Measurements from ENCODE around the gene EP300.
A peak's percentile ranks its signal among the peaks of the same experiment; 100 is the strongest.

EP300 gene

DNA sequence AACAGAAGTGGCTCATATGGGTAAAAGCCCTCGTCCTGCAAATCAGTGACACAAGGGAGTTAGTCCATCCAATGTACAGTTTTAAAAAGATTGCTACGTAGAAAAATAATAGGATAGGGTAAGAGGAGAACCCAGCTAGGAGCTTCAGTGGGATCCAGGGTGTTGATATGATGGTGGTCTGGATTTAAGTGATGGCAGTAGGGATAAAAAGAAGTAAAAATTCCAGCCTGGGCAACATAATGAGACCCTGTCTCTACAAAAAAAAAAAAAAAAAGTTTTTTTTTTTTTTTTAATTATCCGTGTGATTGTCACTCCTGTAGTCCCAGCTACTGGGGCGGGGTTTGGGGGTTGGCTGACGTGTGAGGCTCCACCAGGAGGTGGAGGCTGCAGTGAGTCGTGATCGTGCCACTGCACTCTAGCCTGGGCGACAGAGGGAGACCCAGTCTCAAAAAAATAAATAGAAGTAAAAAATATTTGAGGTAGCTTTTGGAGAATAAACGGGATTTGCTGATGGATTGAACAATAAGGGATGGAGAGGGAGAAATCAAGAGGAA, 105.7 kb downstream of the EP300 start:
- H3K4me3 Mint-ChIP-seq = peak overlapping the region; percentile 89
- no peaks in the 10 kb centered on the region for H3K36me3 Mint-ChIP-seq
- H3K27me3 Mint-ChIP-seq = no peaks in the 10 kb centered on the region
- H3K4me1 Mint-ChIP-seq (ENCODE audit: low read depth) = peaks cover 7% of the 10 kb centered on the region
- no peaks in the 10 kb centered on the region for H3K9me3 Mint-ChIP-seq (ENCODE audit: low read depth)
- H3K27ac Mint-ChIP-seq = peak overlapping the region; percentile 35

DNA sequence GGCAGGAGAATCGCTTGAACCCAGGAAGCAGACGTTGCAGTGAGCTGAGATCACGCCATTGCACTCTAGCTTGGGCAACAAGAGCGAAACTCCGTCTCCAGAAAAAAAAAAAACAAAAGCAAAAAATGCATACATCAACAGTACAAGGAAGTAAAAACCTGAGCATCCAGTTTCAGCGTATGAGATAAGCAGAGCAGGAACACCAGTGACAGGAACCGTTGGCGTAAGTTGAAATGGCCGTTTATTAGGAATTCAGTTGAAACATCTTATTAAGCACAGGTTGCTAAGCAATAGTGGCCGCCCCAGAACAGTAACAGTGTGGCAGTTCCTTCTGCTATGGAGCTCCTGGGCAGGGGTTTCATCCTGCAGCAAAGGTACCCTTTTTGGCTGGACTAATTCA, 108.7 kb downstream of the EP300 start:
- Mint-ChIP-seq H3K4me3 (no peak overlapping the region), H3K27ac (no peak overlapping the region), H3K36me3 (no peaks in the 10 kb centered on the region), H3K27me3 (peaks cover 3% of the 10 kb centered on the region), H3K4me1 (ENCODE audit: low read depth) (peaks cover 20% of the 10 kb centered on the region), H3K9me3 (ENCODE audit: low read depth) (no peaks in the 10 kb centered on the region)

GRCh38 chr22:41203118-41203517, 110.7 kb downstream of the EP300 start:
- H3K36me3 Mint-ChIP-seq = no peaks in the 10 kb centered on the region
- H3K4me1 Mint-ChIP-seq (ENCODE audit: low read depth) = peaks cover 29% of the 10 kb centered on the region
- peaks cover 3% of the 10 kb centered on the region for H3K27me3 Mint-ChIP-seq
- no peaks in the 10 kb centered on the region for H3K9me3 Mint-ChIP-seq (ENCODE audit: low read depth)
- no peak overlapping the region for H3K27ac Mint-ChIP-seq
- no peak overlapping the region for H3K4me3 Mint-ChIP-seq

GRCh38 chr22:41204066-41204465, 111.7 kb downstream of the EP300 start:
- H3K4me3 Mint-ChIP-seq = peak overlapping the region; percentile 32
- H3K27me3 Mint-ChIP-seq = peaks cover 3% of the 10 kb centered on the region
- H3K4me1 Mint-ChIP-seq (ENCODE audit: low read depth) = peaks cover 29% of the 10 kb centered on the region
- no peaks in the 10 kb centered on the region for H3K9me3 Mint-ChIP-seq (ENCODE audit: low read depth)
- H3K36me3 Mint-ChIP-seq = no peaks in the 10 kb centered on the region
- H3K27ac Mint-ChIP-seq = no peak overlapping the region

GRCh38 chr22:41204992-41205900, 112.9 kb downstream of the EP300 start, which contains the start of gene L3MBTL2:
Gene L3MBTL2 (plus strand): TSS chr22:41205312. CDS start chr22:41205363, 51 bp downstream.
- H3K36me3 Mint-ChIP-seq = peaks cover 3% of the 10 kb centered on the region
- H3K27me3 Mint-ChIP-seq = peaks cover 3% of the 10 kb centered on the region
- H3K4me3 Mint-ChIP-seq = peak within 1 kb of the TSS; percentile 98
- peaks cover 29% of the 10 kb centered on the region for H3K4me1 Mint-ChIP-seq (ENCODE audit: low read depth)
- no peaks in the 10 kb centered on the region for H3K9me3 Mint-ChIP-seq (ENCODE audit: low read depth)
- peak within 1 kb of the TSS; percentile 98 for H3K27ac Mint-ChIP-seq

- Mint-ChIP-seq H3K27ac (no peak overlapping the region), H3K4me1 (ENCODE audit: low read depth) (peaks cover 29% of the 10 kb centered on the region), H3K27me3 (peaks cover 3% of the 10 kb centered on the region), H3K36me3 (peaks cover 5% of the 10 kb centered on the region), H3K4me3 (peak overlapping the region; percentile 76), H3K9me3 (ENCODE audit: low read depth) (no peaks in the 10 kb centered on the region)
Observed at GRCh38 chr22:41206719-41207118, 114.3 kb downstream of the EP300 start.

DNA sequence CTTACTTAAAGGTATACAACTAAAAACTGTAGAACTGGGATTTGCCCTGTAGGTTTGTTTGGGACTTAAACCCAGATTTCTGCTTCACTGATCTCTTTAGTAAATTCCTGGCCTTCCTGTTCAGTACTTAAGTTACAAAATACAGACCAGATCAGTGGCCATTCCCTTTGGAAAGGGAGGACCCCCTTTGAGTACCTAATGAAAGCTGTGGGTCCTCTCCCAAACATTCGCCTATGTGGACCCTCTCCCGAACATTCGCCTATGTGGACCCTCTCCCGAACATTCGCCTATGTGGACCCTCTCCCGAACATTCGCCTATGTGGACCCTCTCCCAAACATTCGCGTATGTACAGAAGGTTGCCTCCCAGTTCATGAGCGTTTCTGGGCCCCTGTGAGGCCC, 123.0 kb downstream of the EP300 start:
- Mint-ChIP-seq H3K4me1 (ENCODE audit: low read depth) (peaks cover 19% of the 10 kb centered on the region), H3K36me3 (peaks cover 13% of the 10 kb centered on the region), H3K9me3 (ENCODE audit: low read depth) (no peaks in the 10 kb centered on the region), H3K27ac (no peak overlapping the region), H3K4me3 (no peak overlapping the region), H3K27me3 (no peaks in the 10 kb centered on the region)

DNA sequence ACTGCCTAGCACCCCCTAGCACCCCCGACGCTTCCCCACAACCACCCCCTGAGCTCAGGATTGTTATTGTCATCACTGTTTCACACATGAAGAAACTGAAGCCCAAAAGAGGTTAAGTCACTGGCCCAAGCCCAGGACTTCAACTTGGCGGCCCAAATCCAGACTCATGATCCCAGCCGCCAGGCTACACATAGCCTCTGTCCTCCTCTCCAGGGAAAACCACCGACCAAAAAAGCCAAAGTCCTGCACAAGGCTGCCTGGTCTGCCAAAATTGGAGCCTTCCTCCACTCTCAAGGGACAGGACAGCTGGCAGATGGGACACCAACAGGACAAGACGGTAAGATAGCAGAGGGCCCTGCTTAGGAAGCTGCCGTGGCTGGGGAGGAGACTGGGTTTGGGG, 123.5 kb downstream of the EP300 start:
- Mint-ChIP-seq H3K9me3 (ENCODE audit: low read depth) (no peaks in the 10 kb centered on the region), H3K36me3 (peaks cover 11% of the 10 kb centered on the region), H3K27me3 (no peaks in the 10 kb centered on the region), H3K4me3 (no peak overlapping the region), H3K4me1 (ENCODE audit: low read depth) (peaks cover 19% of the 10 kb centered on the region), H3K27ac (no peak overlapping the region)

DNA sequence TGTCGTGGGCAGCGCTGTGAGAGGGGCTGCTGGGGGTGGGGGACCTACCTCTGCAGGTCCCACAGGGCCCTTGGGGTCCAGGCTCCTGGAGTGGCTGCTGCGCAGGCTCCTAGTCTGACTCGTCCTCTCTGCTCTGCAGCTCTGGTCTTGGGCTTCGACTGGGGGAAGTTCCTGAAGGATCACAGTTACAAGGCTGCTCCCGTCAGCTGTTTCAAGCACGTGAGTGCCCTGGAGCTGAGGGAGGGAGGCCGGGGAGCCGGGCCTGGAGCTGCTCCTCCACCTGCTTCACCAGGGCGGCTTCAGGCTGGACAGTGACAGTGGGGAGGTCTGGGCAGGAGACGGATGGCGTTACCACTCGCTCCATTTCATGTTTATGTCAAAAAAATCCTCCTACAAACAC, 124.6 kb downstream of the EP300 start:
- no peak overlapping the region for H3K27ac Mint-ChIP-seq
- H3K36me3 Mint-ChIP-seq = peaks cover 11% of the 10 kb centered on the region
- no peaks in the 10 kb centered on the region for H3K27me3 Mint-ChIP-seq
- peaks cover 19% of the 10 kb centered on the region for H3K4me1 Mint-ChIP-seq (ENCODE audit: low read depth)
- no peak overlapping the region for H3K4me3 Mint-ChIP-seq
- no peaks in the 10 kb centered on the region for H3K9me3 Mint-ChIP-seq (ENCODE audit: low read depth)

- H3K27me3 Mint-ChIP-seq = no peaks in the 10 kb centered on the region
- peaks cover 11% of the 10 kb centered on the region for H3K36me3 Mint-ChIP-seq
Observed at GRCh38 chr22:41217553-41218157, 125.3 kb downstream of the EP300 start.

DNA sequence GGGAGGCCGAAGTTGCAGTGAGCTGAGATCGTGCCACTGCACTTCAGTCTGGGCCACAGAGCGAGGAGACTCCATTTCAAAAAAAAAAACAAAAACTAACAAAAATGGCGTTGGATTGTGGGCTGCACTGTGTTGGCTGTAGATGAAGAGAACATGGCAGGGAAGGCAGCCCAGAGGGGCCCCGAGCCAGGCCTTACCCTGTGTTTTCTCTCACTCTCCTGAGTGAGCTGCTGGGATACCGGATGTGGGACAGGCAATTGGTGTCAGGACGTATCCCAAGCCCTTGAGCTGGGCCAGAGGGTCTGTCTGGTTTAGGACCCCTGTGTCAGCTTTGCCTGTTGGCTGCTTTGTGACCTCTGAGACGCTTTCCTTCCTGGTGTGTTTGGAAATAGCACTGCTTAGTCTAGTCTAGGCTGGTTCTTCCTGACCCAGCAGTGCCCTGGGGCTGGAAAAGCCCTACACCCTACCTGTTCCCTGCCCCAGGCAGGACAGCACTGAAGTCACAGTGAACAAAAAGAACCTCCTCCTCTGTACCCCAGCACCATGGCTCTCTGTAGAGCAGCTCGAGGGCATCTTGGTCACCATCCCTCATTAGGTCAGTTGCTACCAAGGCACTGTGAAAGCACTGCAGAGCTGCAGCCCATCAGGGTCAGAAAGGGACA, 130.6 kb downstream of the EP300 start:
- H3K4me3 Mint-ChIP-seq = no peak overlapping the region
- H3K9me3 Mint-ChIP-seq (ENCODE audit: low read depth) = no peaks in the 10 kb centered on the region
- peaks cover 1% of the 10 kb centered on the region for H3K4me1 Mint-ChIP-seq (ENCODE audit: low read depth)
- H3K27ac Mint-ChIP-seq = no peak overlapping the region
- H3K36me3 Mint-ChIP-seq = peaks cover 4% of the 10 kb centered on the region
- H3K27me3 Mint-ChIP-seq = no peaks in the 10 kb centered on the region

More at GRCh38 chr22:41217553-41218157, 125.3 kb downstream of the EP300 start:
- Mint-ChIP-seq H3K4me1 (ENCODE audit: low read depth) (peaks cover 19% of the 10 kb centered on the region), H3K4me3 (peak overlapping the region; percentile 44), H3K9me3 (ENCODE audit: low read depth) (no peaks in the 10 kb centered on the region), H3K27ac (peak overlapping the region; percentile 64)

GRCh38 chr22:41223535-41223934, 131.1 kb downstream of the EP300 start:
- no peaks in the 10 kb centered on the region for H3K9me3 Mint-ChIP-seq (ENCODE audit: low read depth)
- no peaks in the 10 kb centered on the region for H3K27me3 Mint-ChIP-seq
- no peak overlapping the region for H3K27ac Mint-ChIP-seq
- peaks cover 4% of the 10 kb centered on the region for H3K36me3 Mint-ChIP-seq
- H3K4me3 Mint-ChIP-seq = no peak overlapping the region
- no peaks in the 10 kb centered on the region for H3K4me1 Mint-ChIP-seq (ENCODE audit: low read depth)

DNA sequence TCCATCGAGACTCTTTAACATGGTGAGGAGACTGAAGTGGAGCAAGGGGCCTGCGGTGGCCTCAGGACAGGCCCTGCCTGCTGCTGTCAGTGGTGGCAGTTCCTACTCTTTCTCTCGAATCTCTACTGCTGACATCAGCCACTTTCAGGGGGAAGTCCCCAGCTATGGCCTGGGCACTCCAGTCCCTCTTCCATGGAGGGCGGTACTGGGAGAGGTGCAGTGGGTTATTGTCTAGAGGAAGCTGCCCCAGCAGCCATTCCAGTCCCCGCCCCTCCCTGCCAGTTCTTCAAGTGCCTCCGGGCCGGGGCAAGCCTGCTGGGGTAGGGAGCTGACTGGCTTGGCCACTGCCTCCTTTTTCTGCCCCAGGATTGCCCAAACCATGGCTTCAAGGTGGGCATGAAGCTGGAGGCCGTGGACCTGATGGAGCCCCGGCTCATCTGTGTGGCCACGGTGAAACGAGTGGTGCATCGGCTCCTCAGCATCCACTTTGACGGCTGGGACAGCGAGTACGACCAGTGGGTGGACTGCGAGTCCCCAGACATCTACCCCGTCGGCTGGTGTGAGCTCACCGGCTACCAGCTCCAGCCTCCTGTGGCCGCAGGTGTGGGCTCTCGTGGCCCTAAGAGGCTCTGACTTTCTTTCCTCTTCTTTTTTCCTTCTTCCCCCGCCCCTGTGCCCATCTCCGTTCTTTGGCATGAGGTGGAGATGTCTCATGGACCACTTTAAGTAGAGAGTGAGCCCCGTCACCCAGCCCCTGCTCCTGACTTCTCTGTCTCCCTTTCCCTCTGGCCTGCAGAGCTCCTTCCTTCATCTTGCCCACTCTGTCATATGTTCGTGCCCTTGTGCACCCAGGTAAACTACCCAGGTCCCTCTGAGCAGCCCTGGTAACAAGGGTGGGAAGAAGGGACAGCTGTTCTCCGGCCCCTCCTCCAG, 134.6 kb downstream of the EP300 start:
- H3K4me1 Mint-ChIP-seq (ENCODE audit: low read depth) = no peaks in the 10 kb centered on the region
- no peak overlapping the region for H3K4me3 Mint-ChIP-seq
- no peak overlapping the region for H3K27ac Mint-ChIP-seq
- peaks cover 2% of the 10 kb centered on the region for H3K36me3 Mint-ChIP-seq
- H3K27me3 Mint-ChIP-seq = no peaks in the 10 kb centered on the region
- no peaks in the 10 kb centered on the region for H3K9me3 Mint-ChIP-seq (ENCODE audit: low read depth)

GRCh38 chr22:41229215-41229614, 136.8 kb downstream of the EP300 start:
- H3K27ac Mint-ChIP-seq = no peak overlapping the region
- no peaks in the 10 kb centered on the region for H3K9me3 Mint-ChIP-seq (ENCODE audit: low read depth)
- no peak overlapping the region for H3K4me3 Mint-ChIP-seq
- no peaks in the 10 kb centered on the region for H3K4me1 Mint-ChIP-seq (ENCODE audit: low read depth)
- H3K27me3 Mint-ChIP-seq = no peaks in the 10 kb centered on the region
- no peaks in the 10 kb centered on the region for H3K36me3 Mint-ChIP-seq

Data from activated naive CD8-positive, alpha-beta T cell (primary cell).